ENCODE data around the gene SNIP1. TPM values are rescaled to one million over a fixed set of nuclear protein-coding genes. Genes with fewer than 3 reads are reported as not detected.
A peak's percentile ranks its signal among the peaks of the same experiment; 100 is the strongest.
"Not testable (repeated sequence)": the region's sequence is repeated elsewhere in the genome, so short reads cannot be mapped to it uniquely, and the experiment has no call there.

The SNIP1 gene
- total and polyA plus RNA-seq, 8 donors: 3.6 to 132 (median 16.0) TPM

DNA sequence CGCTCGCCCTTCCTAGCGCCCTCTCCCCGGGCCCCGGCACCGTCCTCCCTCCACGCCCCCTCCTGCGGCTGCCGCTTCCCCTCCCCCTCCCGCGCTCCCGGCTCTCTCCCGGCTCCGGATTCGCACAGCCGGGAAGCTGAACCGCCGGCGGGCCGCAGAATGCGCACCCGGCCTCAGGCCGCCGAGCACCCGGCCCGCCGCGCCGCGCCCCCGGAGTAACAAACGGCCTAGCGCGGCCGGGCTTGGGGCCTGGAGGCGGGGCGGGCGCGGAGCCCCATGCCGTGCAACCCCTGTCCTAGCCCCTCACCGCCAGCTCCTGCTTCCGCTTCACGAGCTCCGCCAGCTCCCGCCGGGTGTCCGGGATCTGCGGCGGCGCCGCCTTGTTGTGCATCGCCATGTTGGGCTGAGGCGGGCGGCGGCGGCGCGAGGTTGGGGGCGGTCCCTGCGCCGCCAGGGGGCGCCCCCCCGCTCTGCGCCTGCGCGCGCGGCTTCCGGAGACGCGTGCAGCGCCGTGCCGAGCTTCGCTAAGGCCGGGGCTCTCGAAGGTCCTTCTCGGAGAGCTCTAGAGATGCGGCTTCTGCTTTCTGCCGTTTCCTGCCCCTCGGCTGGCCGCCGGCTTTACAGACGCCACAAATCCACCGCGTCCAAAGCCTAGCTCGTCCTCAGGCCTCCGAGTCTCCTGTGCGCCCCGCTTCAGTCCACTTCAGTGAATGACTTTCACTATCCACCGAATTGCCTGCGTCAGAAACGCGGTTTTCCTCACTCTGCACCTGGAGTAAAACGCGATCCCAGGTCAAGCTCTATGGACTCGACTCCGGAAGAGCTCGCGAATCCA lies 39.5 kb downstream of the SNIP1 start, which contains the start of gene MEAF6:
MEAF6 (minus strand) TSS at position 417 of the 835 bp plus-strand sequence; CDS start at position 397, 20 bp downstream.
- H3K9me3 ChIP-seq: no peaks in the 10 kb centered on the region
- intact Hi-C loops (cut with DNase I; ENCODE audit: low total_unique reads): no loop called here

GRCh38 chr1:37513795-37514349 lies 40.2 kb downstream of the SNIP1 start:
- DNase-seq: peak; percentile 27 to 76
- peak overlapping the region; percentile 90 to 98 (median 97) for H3K27ac ChIP-seq
- H3K9me3 ChIP-seq: no peaks in the 10 kb centered on the region
- peak overlapping the region; percentile 86 to 100 (median 94) for H3K4me3 ChIP-seq
- peaks cover 0 to 41% (median 30%) of the 10 kb centered on the region in 4 donors for H3K36me3 ChIP-seq
- TF ChIP-seq EP300 (IDR thresholded peaks at IDR 0.05) (no peak), POLR2A (IDR thresholded peaks at IDR 0.05) (no peak), POLR2AphosphoS5 (IDR thresholded peaks at IDR 0.05) (no peak)
- TF ChIP-seq, protein P1, sequence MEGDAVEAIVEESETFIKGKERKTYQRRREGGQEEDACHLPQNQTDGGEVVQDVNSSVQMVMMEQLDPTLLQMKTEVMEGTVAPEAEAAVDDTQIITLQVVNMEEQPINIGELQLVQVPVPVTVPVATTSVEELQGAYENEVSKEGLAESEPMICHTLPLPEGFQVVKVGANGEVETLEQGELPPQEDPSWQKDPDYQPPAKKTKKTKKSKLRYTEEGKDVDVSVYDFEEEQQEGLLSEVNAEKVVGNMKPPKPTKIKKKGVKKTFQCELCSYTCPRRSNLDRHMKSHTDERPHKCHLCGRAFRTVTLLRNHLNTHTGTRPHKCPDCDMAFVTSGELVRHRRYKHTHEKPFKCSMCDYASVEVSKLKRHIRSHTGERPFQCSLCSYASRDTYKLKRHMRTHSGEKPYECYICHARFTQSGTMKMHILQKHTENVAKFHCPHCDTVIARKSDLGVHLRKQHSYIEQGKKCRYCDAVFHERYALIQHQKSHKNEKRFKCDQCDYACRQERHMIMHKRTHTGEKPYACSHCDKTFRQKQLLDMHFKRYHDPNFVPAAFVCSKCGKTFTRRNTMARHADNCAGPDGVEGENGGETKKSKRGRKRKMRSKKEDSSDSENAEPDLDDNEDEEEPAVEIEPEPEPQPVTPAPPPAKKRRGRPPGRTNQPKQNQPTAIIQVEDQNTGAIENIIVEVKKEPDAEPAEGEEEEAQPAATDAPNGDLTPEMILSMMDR (IDR thresholded peaks at IDR 0.05): no peak
- H3K27me3 ChIP-seq: no peaks in the 10 kb centered on the region
- intact Hi-C loops (cut with DNase I; ENCODE audit: low total_unique reads): no loop called here
- 1 to 3% (median 2%) methylated on average over 12 to 26 of the region's 26 CpGs for whole genome bisulfite sequencing, 5 donors
- peaks cover 15 to 32% (median 24%) of the 10 kb centered on the region in 4 donors for H3K4me1 ChIP-seq

More for the DNA sequence above, 39.5 kb downstream of the SNIP1 start, which contains the start of gene MEAF6:
- Histone ChIP-seq H3K4me3 (peak within 1 kb of the TSS; percentile 86 to 100 (median 94)), H3K27ac (peak within 1 kb of the TSS; percentile 90 to 98 (median 97)), H3K4me1 (peaks cover 15 to 32% (median 24%) of the 10 kb centered on the region in 4 donors), H3K36me3 (peaks cover 0 to 34% (median 23%) of the 10 kb centered on the region in 4 donors), H3K27me3 (no peaks in the 10 kb centered on the region)
- no peak for TF ChIP-seq EP300 (IDR thresholded peaks at IDR 0.05)
- peak in 2 of 4 donors; percentile 47 to 55 for TF ChIP-seq POLR2A (IDR thresholded peaks at IDR 0.05)
- peak; percentile 11 to 85 (median 84) for TF ChIP-seq POLR2AphosphoS5 (IDR thresholded peaks at IDR 0.05)
- TF ChIP-seq, protein P1 (IDR thresholded peaks at IDR 0.05): peak in 3 of 7 experiments; percentile 74 to 95 (median 86)
- DNase-seq: peak; percentile 86 to 95
- 0 to 1% (median 1%) methylated on average over 18 to 100 of the region's 100 CpGs for WGBS, 5 donors

- Histone ChIP-seq H3K27me3 (no peaks in the 10 kb centered on the region), H3K36me3 (peaks cover 17 to 88% (median 76%) of the 10 kb centered on the region in 4 donors), H3K9me3 (no peaks in the 10 kb centered on the region), H3K27ac (no peak overlapping the region), H3K4me1 (peaks cover 10 to 25% (median 20%) of the 10 kb centered on the region in 4 donors), H3K4me3 (no peak overlapping the region)
- intact Hi-C loops (cut with DNase I; ENCODE audit: low total_unique reads): no loop called here
- DNase-seq: no peak
- WGBS, 5 donors: 81 to 87% (median 84%) methylated on average over 4 of the region's 4 CpGs
- TF ChIP-seq EP300 (IDR thresholded peaks at IDR 0.05) (no peak), POLR2A (IDR thresholded peaks at IDR 0.05) (no peak), POLR2AphosphoS5 (IDR thresholded peaks at IDR 0.05) (no peak)
- TF ChIP-seq, protein P1 (IDR thresholded peaks at IDR 0.05): no peak
Measured at GRCh38 chr1:37509181-37509580, 44.9 kb downstream of the SNIP1 start.

DNA sequence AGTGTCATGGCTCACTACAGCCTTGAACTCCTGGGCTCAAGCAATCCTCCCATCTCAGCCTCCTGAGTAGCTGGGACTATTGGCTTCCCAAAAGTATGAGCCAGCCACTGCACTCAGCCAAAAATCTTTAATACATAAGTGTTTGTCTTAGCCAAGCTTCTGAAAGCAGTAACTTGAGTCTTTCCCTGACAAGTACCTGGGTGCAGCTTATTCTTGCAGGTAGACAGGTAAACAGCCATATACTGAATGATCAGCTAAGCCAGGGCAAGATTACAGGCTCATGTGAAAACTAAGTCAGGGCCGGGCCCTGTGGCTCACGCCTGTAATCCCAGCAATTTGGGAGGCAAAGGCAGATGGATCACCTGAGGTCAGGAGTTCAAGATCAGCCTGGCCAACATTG lies 47.4 kb downstream of the SNIP1 start:
- Histone ChIP-seq H3K27me3 (no peaks in the 10 kb centered on the region), H3K9me3 (no peaks in the 10 kb centered on the region), H3K4me1 (peaks cover 0 to 4% (median 1%) of the 10 kb centered on the region in 4 donors), H3K36me3 (peaks cover 20 to 95% (median 90%) of the 10 kb centered on the region in 4 donors), H3K4me3 (no peak overlapping the region), H3K27ac (no peak overlapping the region)
- intact Hi-C loops (cut with DNase I; ENCODE audit: low total_unique reads): no loop called here
- WGBS, 5 donors: 86 to 100% (median 98%) methylated on average over 1 to 2 of the region's 2 CpGs
- no peak for DNase-seq
- TF ChIP-seq, protein P1 (IDR thresholded peaks at IDR 0.05): no peak
- no peak for TF ChIP-seq EP300 (IDR thresholded peaks at IDR 0.05)
- no peak for TF ChIP-seq POLR2A (IDR thresholded peaks at IDR 0.05)

- H3K4me3 ChIP-seq: not testable (repeated sequence)
Measured at GRCh38 chr1:37502791-37503190, 51.3 kb downstream of the SNIP1 start.

More at GRCh38 chr1:37502791-37503190, 51.3 kb downstream of the SNIP1 start:
- Histone ChIP-seq H3K36me3 (peaks cover 31 to 93% (median 86%) of the 10 kb centered on the region in 4 donors), H3K4me1 (peaks cover 15 to 23% (median 21%) of the 10 kb centered on the region in 4 donors)
- 94 to 98% (median 98%) methylated on average over 2 of the region's 2 CpGs for WGBS, 5 donors
- intact Hi-C loops (cut with DNase I; ENCODE audit: low total_unique reads): loop anchor here (5.0 kb wide), 1 partner anchor 175 kb away; no protein-coding TSS in a partner anchor
- H3K27ac ChIP-seq, H3K27me3 ChIP-seq, DNase-seq, H3K9me3 ChIP-seq: not testable (repeated sequence)
